Heart left ventricle (tissue), 16 donors: ENCODE data around the gene GPR143. TPM values are rescaled to one million over a fixed set of nuclear protein-coding genes. Genes with fewer than 3 reads are reported as not detected.

Experiments used
- ATAC-seq, 4 donors: fragments of 200-7000 bp; cut with Tn5 transposase; one replicate each; pipeline ENCODE4 v1.9.1; 2020 to 2022; ENCODE audit warnings: moderate library complexity in 4 of 4, mild to moderate bottlenecking in 3 of 4, moderate number of reproducible peaks in 1 of 4
- DNase-seq, 5 donors: peaks; one replicate each; pipeline ENCODE4 v3.0.0-alpha.2; 2020
- H3K27ac ChIP-seq, 12 donors: fragments of 200-600 bp; sonication (generic) in 4 of 12; one replicate each; pipeline versions ENCODE4 v1.5.0 to v1.8.0; 2016 to 2022; ENCODE audit warnings: mild to moderate bottlenecking in 2 of 12
- H3K27me3 ChIP-seq, 9 donors: fragments of 200-600 bp; sonication (generic) in 2 of 9; one replicate each; pipeline versions ENCODE4 v1.5.1 to v1.8.0; 2016 to 2022; ENCODE audit warnings: mild to moderate bottlenecking in 3 of 9
- H3K36me3 ChIP-seq, 9 donors: fragments of 200-600 bp; sonication (generic) in 2 of 9; one replicate each; pipeline versions ENCODE4 v1.5.0 to v1.8.0; 2018 to 2022; ENCODE audit warnings: mild to moderate bottlenecking in 2 of 9
- H3K4me1 ChIP-seq, 12 donors: fragments of 200-600 bp; sonication (generic) in 4 of 12; one replicate each; pipeline versions ENCODE4 v1.5.0 to v1.8.0; 2016 to 2022; ENCODE audit warnings: mild to moderate bottlenecking in 3 of 12
- H3K4me3 ChIP-seq, 12 donors: fragments of 200-600 bp; sonication (generic) in 4 of 12; one replicate each; pipeline versions ENCODE4 v1.5.0 to v1.8.0; 2017 to 2022; ENCODE audit warnings: mild to moderate bottlenecking in 9 of 12, moderate library complexity in 4 of 12
- H3K9me3 ChIP-seq, 12 donors: fragments of 200-600 bp; sonication (generic) in 4 of 12; one replicate each; pipeline versions ENCODE4 v1.5.0 to v1.8.0; 2016 to 2022; ENCODE audit warnings: mild to moderate bottlenecking in 1 of 12
- CTCF ChIP-seq, 12 donors: fragments of 200-600 bp; sonication (generic) in 4 of 12; IDR thresholded peaks; one replicate each; pipeline versions ENCODE4 v1.5.0 to v1.8.0; 2018 to 2022; ENCODE audit warnings: antibody characterized with exemption in 12 of 12, mild to moderate bottlenecking in 5 of 12
- POLR2A ChIP-seq, 2 donors: fragments of 450-650 bp; IDR thresholded peaks; one replicate each; pipeline ENCODE4 v1.6.1; 2017; ENCODE audit warnings: antibody characterized with exemption in 2 of 2, mild to moderate bottlenecking in 2 of 2, moderate library complexity in 2 of 2
- WGBS, 4 donors: extraction: QIAGEN DNeasy Blood & Tissue Kit in 2 of 4; methylation state at CpG; one replicate each; pipeline versions ENCODE4 v1.1.5 to v1.1.7; 2013 to 2018; 5-methylcytosine and 5-hydroxymethylcytosine counted together
- intact Hi-C, 10 donors: fragments of 100-400 bp; cut with DNase I; formaldehyde crosslinking; loops; one replicate each; pipeline versions ENCODE4 v1.11.1 to v1.14.2; 2022
- polyA plus RNA-seq, 2 donors: library from polyadenylated mRNA; stranded (reverse); fragments of 200-250 nt; gene quantifications; one replicate each; pipeline ENCODE4 v1.2.3, GENCODE V29; 2013
- total RNA-seq, 9 donors: library from RNA; depleted of rRNA in 2 of 9; stranded (reverse); fragments of >200 nt in 2 of 9; fragmentation: NEBNext Ultra II Directional in 3 of 9; extraction: Animal tissue kit (Norgen Biotek cat#: 25700) in 3 of 9; gene quantifications; one replicate each; pipeline versions ENCODE4 v1.1.0 to v1.2.4, GENCODE V29; 2016 to 2023
- donor health status: ischemic (EF 13 %, LVEDD 7.1; RV severe dilation, severe dysfunction).
- donor health status: healthy with polysubstance abuse.
- donor health status: DM: no; HTN: yes; CAD: no.
- donor health status: DM: no; HTN: no; CAD: no.
- donor health status: ischemic (EF 25% LVEDD 6.9; RV normal size, moderate dysfunction).
- donor health status: ischemic (EF 25% LVEDD 5.7; RV mildly dilated, moderate dysfunction).
- donor health status: healthy.
- donor health status: DM: yes; HTN: yes; CAD: no.
- donor health status: ischemic (EF 35%, LVEDD 5.7; RV mildly dilated, moderate dysfunction).
- donor health status: nonischemic (EF 11% LVEDD 7.7; RV severe dilation, severe dysfunction).
- donor health status: DM: yes; HTN: yes; CAD: no.
- donor health status: PGD.
- donor health status: ischemic (EF 29% LVEDD 5.4; RV normal size, mild dysfunction).
- donor health status: nonischemic (EF 23%, LVEDD 6.1; RV moderate dilation, normal function).

GPR143 gene
- total and polyA plus RNA-seq, 11 donors, result 0.11 to 0.91 (median 0.31) TPM; not detected in 8

GRCh38 chrX:9678215-9678965 lies 87.3 kb downstream of the GPR143 start:
- 86 to 96% (median 91%) methylated on average over 3 of the region's 3 CpGs for WGBS, 4 donors
- intact Hi-C loops, result no loop called here
- TF ChIP-seq CTCF (IDR thresholded peaks at IDR 0.05), result no peak
- no peak for TF ChIP-seq POLR2A (IDR thresholded peaks at IDR 0.05)

GRCh38 chrX:9677098-9677739 lies 88.4 kb downstream of the GPR143 start:
- TF ChIP-seq POLR2A (IDR thresholded peaks at IDR 0.05) (no peak), CTCF (IDR thresholded peaks at IDR 0.05) (no peak)
- Histone ChIP-seq H3K36me3 (no peaks in the 10 kb centered on the region), H3K4me3 (no peak overlapping the region), H3K4me1 (peaks cover 0 to 12% (median 0%) of the 10 kb centered on the region in 12 donors), H3K27me3 (no peaks in the 10 kb centered on the region), H3K27ac (peak overlapping the region in 1 of 12 donors; percentile 39), H3K9me3 (no peaks in the 10 kb centered on the region)
- WGBS, 4 donors, result 40 to 61% (median 57%) methylated on average over 7 of the region's 7 CpGs
- ATAC-seq (peak in 3 of 4 donors; percentile 52 to 60 (median 58)), DNase-seq (peak in 4 of 5 donors; percentile 18 to 67 (median 36))
- intact Hi-C loops, result no loop called here

More at GRCh38 chrX:9678215-9678965, 87.3 kb downstream of the GPR143 start:
- H3K4me3 ChIP-seq, result no peak overlapping the region
- no peak overlapping the region for H3K27ac ChIP-seq
- no peaks in the 10 kb centered on the region for H3K27me3 ChIP-seq
- DNase-seq, result no peak
- peaks cover 0 to 12% (median 0%) of the 10 kb centered on the region in 12 donors for H3K4me1 ChIP-seq
- no peak for ATAC-seq
- H3K36me3 ChIP-seq, result no peaks in the 10 kb centered on the region
- H3K9me3 ChIP-seq, result no peaks in the 10 kb centered on the region

- no peaks in the 10 kb centered on the region for H3K36me3 ChIP-seq
- DNase-seq (no peak), ATAC-seq (no peak)
- H3K9me3 ChIP-seq, result no peaks in the 10 kb centered on the region
- TF ChIP-seq CTCF (IDR thresholded peaks at IDR 0.05) (no peak), POLR2A (IDR thresholded peaks at IDR 0.05) (no peak)
- H3K4me1 ChIP-seq, result peaks cover 0 to 12% (median 0%) of the 10 kb centered on the region in 12 donors
- H3K27ac ChIP-seq, result peak overlapping the region in 1 of 12 donors; percentile 39
- intact Hi-C loops, result no loop called here
- no peaks in the 10 kb centered on the region for H3K27me3 ChIP-seq
- 56 to 75% (median 66%) methylated on average over 6 of the region's 6 CpGs for WGBS, 4 donors
- no peak overlapping the region for H3K4me3 ChIP-seq
Observed at GRCh38 chrX:9676738-9677097, 88.9 kb downstream of the GPR143 start.

GRCh38 chrX:9676306-9676705 lies 89.3 kb downstream of the GPR143 start:
- H3K27ac ChIP-seq, result peak overlapping the region in 1 of 12 donors; percentile 39
- intact Hi-C loops, result no loop called here
- 43 to 71% (median 59%) methylated on average over 13 of the region's 13 CpGs for WGBS, 4 donors

More at GRCh38 chrX:9676306-9676705, 89.3 kb downstream of the GPR143 start:
- Histone ChIP-seq H3K27me3 (no peaks in the 10 kb centered on the region), H3K9me3 (no peaks in the 10 kb centered on the region), H3K36me3 (no peaks in the 10 kb centered on the region), H3K4me1 (peaks cover 0 to 12% (median 0%) of the 10 kb centered on the region in 12 donors), H3K4me3 (no peak overlapping the region)
- DNase-seq (no peak), ATAC-seq (peak in 2 of 4 donors; percentile 34 to 39)
- TF ChIP-seq POLR2A (IDR thresholded peaks at IDR 0.05) (no peak), CTCF (IDR thresholded peaks at IDR 0.05) (no peak)
